Large intestine (tissue), 3 donors: Measurements from ENCODE around the gene TTC28. TPM values are rescaled to one million over a fixed set of nuclear protein-coding genes. Genes with fewer than 3 reads are reported as not detected.
"Not testable (repeated sequence)": the region's sequence is repeated elsewhere in the genome, so short reads cannot be mapped to it uniquely, and the experiment has no call there.

ENCODE experiments used
- DNase-seq, 2 donors: peaks; one replicate each; pipeline versions ENCODE4 v3.0.0 to v3.0.0-alpha.2; 2013
- H3K27ac ChIP-seq: one replicate; pipeline ENCODE4 v1.5.1; 2013; ENCODE audit warnings: low read length
- H3K27me3 ChIP-seq: 2 replicates; pipeline ENCODE4 v1.6.1; 2013; ENCODE audit warnings: low read length; ENCODE audit not compliant: control insufficient read depth, insufficient read depth
- H3K36me3 ChIP-seq: 2 replicates; pipeline ENCODE4 v1.6.1; 2013; ENCODE audit warnings: low read length; ENCODE audit not compliant: control insufficient read depth, insufficient read depth
- H3K4me1 ChIP-seq: one replicate; pipeline ENCODE4 v1.6.1; 2013; ENCODE audit warnings: low read length; ENCODE audit not compliant: control insufficient read depth, insufficient read depth
- H3K4me3 ChIP-seq: one replicate; pipeline ENCODE4 v1.5.1; 2013; ENCODE audit warnings: low read length
- H3K9me3 ChIP-seq: one replicate; pipeline ENCODE4 v1.6.1; 2013; ENCODE audit warnings: mild to moderate bottlenecking, low read depth, low read length, moderate library complexity; ENCODE audit not compliant: control insufficient read depth
- WGBS: methylation state at CpG from one replicate; pipeline ENCODE4 v1.1.5; 2013; ENCODE audit warnings: low lambda C conversion rate; ENCODE audit not compliant: insufficient coverage; 5-methylcytosine and 5-hydroxymethylcytosine counted together
- polyA plus RNA-seq: library from polyadenylated mRNA; unstranded; fragments of 120-200 nt; gene quantifications from one replicate; pipeline ENCODE4 v1.2.1, GENCODE V29; 2013

Gene TTC28
- polyA plus RNA-seq, 1 donor: 25.5 TPM

DNA sequence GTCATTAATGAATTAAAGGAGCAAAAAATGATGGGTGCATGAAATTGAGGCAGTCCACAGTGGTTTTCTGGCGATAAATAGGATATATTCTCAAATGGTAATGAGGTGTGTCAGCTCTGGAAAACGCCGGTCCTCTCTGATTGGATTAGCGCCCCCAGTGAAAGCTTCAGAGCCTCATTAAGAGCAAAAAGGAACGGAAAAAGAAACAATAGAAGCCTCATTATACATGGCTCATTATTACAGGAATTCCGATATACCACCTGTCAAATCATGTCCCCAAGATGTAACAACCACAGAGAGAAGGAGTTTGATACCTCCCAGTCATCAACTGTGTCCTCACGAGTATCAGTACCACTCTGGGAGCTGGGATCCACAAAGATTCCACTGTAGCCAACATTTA lies 584.9 kb downstream of the TTC28 start:
- Histone ChIP-seq H3K27me3 (no peaks in the 10 kb centered on the region), H3K4me3 (no peak overlapping the region), H3K27ac (no peak overlapping the region), H3K36me3 (peaks cover 44% of the 10 kb centered on the region), H3K4me1 (no peaks in the 10 kb centered on the region), H3K9me3 (no peaks in the 10 kb centered on the region)
- WGBS: 92% methylated on average over 2 of the region's 7 CpGs
- DNase-seq: no peak

GRCh38 chr22:28093711-28094110 lies 585.9 kb downstream of the TTC28 start:
- no peak overlapping the region for H3K4me3 ChIP-seq
- peaks cover 35% of the 10 kb centered on the region for H3K36me3 ChIP-seq
- DNase-seq: no peak
- H3K27me3 ChIP-seq: no peaks in the 10 kb centered on the region
- H3K4me1 ChIP-seq: no peaks in the 10 kb centered on the region
- no peaks in the 10 kb centered on the region for H3K9me3 ChIP-seq
- WGBS: no CpG with 5 or more reads among the region's 1 CpG
- H3K27ac ChIP-seq: no peak overlapping the region

GRCh38 chr22:28091486-28091885 lies 588.2 kb downstream of the TTC28 start:
- 86% methylated on average over 1 of the region's 6 CpGs for WGBS
- H3K27me3 ChIP-seq: no peaks in the 10 kb centered on the region
- H3K4me3 ChIP-seq: no peak overlapping the region
- peaks cover 25% of the 10 kb centered on the region for H3K36me3 ChIP-seq
- no peaks in the 10 kb centered on the region for H3K4me1 ChIP-seq
- no peak for DNase-seq
- H3K9me3 ChIP-seq: no peaks in the 10 kb centered on the region
- no peak overlapping the region for H3K27ac ChIP-seq

- H3K4me1 ChIP-seq, H3K27me3 ChIP-seq, H3K4me3 ChIP-seq, H3K9me3 ChIP-seq, H3K27ac ChIP-seq, DNase-seq: not testable (repeated sequence)
- H3K36me3 ChIP-seq: peaks cover 14% of the 10 kb centered on the region
- no CpG with 5 or more reads among the region's 5 CpGs for WGBS
Measured at GRCh38 chr22:28089541-28089940, 590.1 kb downstream of the TTC28 start.

DNA sequence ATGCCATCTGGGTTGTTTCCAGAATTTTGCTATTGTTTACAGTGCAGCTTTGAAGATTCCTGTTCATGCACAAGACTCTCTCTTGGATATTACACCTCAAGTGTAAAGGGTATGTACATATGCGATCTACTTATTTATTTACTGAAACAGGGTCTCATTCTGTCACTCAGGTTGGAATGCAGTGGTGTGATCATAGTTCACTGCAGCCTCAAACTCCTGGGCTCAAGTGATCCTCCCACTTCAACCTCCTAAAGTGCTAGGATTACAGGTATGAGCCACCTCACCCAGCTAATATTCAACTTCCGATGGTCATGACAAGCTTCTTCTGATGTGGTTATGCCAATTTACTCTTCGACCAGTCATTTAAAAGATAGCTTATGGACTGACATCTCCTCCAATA lies 602.5 kb downstream of the TTC28 start:
- H3K36me3 ChIP-seq: peaks cover 3% of the 10 kb centered on the region
- H3K27ac ChIP-seq: no peak overlapping the region
- DNase-seq: no peak
- H3K4me3 ChIP-seq: no peak overlapping the region
- no peaks in the 10 kb centered on the region for H3K27me3 ChIP-seq
- WGBS: 20% methylated on average over 1 of the region's 3 CpGs
- peaks cover 18% of the 10 kb centered on the region for H3K4me1 ChIP-seq
- no peaks in the 10 kb centered on the region for H3K9me3 ChIP-seq

DNA sequence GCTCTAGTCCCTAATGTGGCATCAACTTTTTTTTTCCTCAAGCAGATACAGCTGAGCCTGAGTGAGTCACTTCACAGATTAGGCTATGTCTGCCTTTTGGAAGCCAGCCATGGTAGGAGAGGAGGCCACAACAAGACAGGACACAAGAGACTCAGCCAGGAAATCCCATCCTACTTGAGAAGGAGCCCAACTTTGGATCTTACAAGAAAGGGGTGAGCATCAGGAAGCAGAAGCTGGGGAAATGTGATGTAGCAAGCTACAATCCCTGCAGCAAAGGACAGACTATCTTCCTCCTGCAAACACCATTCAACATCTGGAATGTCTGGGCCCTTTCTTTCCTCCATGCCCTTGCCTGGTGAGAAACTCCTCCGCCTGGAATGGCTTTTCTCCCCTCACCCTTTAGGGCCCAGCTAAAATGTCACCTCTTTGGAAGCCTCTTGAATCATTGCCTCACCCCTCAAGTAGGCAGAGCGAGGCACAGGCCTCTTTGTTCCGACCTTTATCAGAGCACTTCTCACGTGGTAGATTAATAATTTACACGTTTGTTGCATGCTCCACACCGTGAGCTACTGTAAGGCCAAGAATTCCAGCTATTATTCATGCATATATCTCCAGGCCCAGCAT lies 604.2 kb downstream of the TTC28 start:
- Histone ChIP-seq H3K27me3 (no peaks in the 10 kb centered on the region), H3K27ac (peak overlapping the region; percentile 62), H3K36me3 (peaks cover 6% of the 10 kb centered on the region), H3K9me3 (no peaks in the 10 kb centered on the region), H3K4me1 (peaks cover 18% of the 10 kb centered on the region), H3K4me3 (no peak overlapping the region)
- DNase-seq: peak; percentile 70 to 90
- WGBS: no CpG with 5 or more reads among the region's 6 CpGs

- Histone ChIP-seq H3K9me3 (no peaks in the 10 kb centered on the region), H3K36me3 (peaks cover 6% of the 10 kb centered on the region), H3K4me1 (peaks cover 18% of the 10 kb centered on the region), H3K27ac (no peak overlapping the region), H3K27me3 (no peaks in the 10 kb centered on the region), H3K4me3 (no peak overlapping the region)
- WGBS: no CpG with 5 or more reads among the region's 4 CpGs
- no peak for DNase-seq
Measured at GRCh38 chr22:28074526-28074925, 605.1 kb downstream of the TTC28 start.

DNA sequence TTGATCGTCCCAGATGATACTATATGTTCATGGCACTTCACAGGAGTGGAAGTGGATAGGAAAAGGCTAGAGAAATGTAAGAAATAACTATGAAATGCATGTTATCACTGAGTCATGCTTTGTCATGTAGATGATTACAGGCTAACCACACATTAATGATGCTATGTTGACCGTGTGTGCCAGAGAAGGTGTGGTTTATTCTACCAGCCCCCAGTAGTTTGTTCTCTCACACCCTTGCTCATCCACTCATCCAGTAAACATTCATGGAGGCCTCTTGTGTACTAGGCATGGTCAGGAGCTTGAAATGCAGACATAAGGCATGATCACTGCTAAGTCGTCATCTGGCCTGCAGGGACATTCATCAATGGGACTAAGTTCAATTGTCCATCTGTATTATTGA lies 607.6 kb downstream of the TTC28 start:
- no peaks in the 10 kb centered on the region for H3K9me3 ChIP-seq
- H3K4me3 ChIP-seq: no peak overlapping the region
- peaks cover 16% of the 10 kb centered on the region for H3K4me1 ChIP-seq
- peaks cover 6% of the 10 kb centered on the region for H3K36me3 ChIP-seq
- no peaks in the 10 kb centered on the region for H3K27me3 ChIP-seq
- no CpG with 5 or more reads among the region's 3 CpGs for WGBS
- no peak overlapping the region for H3K27ac ChIP-seq
- DNase-seq: no peak

GRCh38 chr22:28068826-28069225 lies 610.8 kb downstream of the TTC28 start:
- Histone ChIP-seq H3K27ac (no peak overlapping the region), H3K4me3 (no peak overlapping the region), H3K9me3 (no peaks in the 10 kb centered on the region), H3K36me3 (peaks cover 6% of the 10 kb centered on the region), H3K4me1 (no peaks in the 10 kb centered on the region), H3K27me3 (no peaks in the 10 kb centered on the region)
- 80% methylated on average over 1 of the region's 2 CpGs for WGBS
- DNase-seq: no peak

GRCh38 chr22:28064920-28065319 lies 614.7 kb downstream of the TTC28 start:
- Histone ChIP-seq H3K4me1 (no peaks in the 10 kb centered on the region), H3K27me3 (no peaks in the 10 kb centered on the region), H3K4me3 (no peak overlapping the region), H3K36me3 (no peaks in the 10 kb centered on the region), H3K27ac (peak overlapping the region; percentile 39), H3K9me3 (no peaks in the 10 kb centered on the region)
- no CpG with 5 or more reads among the region's 2 CpGs for WGBS
- no peak for DNase-seq

- no peaks in the 10 kb centered on the region for H3K9me3 ChIP-seq
- H3K27ac ChIP-seq: no peak overlapping the region
- H3K36me3 ChIP-seq: no peaks in the 10 kb centered on the region
- 100% methylated on average over 2 of the region's 5 CpGs for WGBS
- H3K27me3 ChIP-seq: no peaks in the 10 kb centered on the region
- H3K4me3 ChIP-seq: no peak overlapping the region
- DNase-seq: no peak
- H3K4me1 ChIP-seq: no peaks in the 10 kb centered on the region
Measured at GRCh38 chr22:28063656-28064055, 616.0 kb downstream of the TTC28 start.
